ENCODE data around the gene YIF1A. TPM values are rescaled to one million over a fixed set of nuclear protein-coding genes. Genes with fewer than 3 reads are reported as not detected.
A peak's percentile ranks its signal among the peaks of the same experiment; 100 is the strongest.

The YIF1A gene
- total RNA-seq, 6 donors from 2014 or later, result 25.1 to 107 (median 68.2) TPM

GRCh38 chr11:66294626-66295620 lies 6.0 kb upstream of the YIF1A start:
- TF ChIP-seq POLR2AphosphoS5 (IDR thresholded peaks at IDR 0.05), result no peak
- TF ChIP-seq EP300 (IDR thresholded peaks at IDR 0.05), result no peak
- TF ChIP-seq CTCF (IDR thresholded peaks at IDR 0.05), result no peak
- TF ChIP-seq POLR2A (IDR thresholded peaks at IDR 0.05), result no peak
- Histone ChIP-seq H3K27me3 (peaks cover 0 to 35% (median 9%) of the 10 kb centered on the region in 4 donors), H3K4me1 (peaks cover 7 to 19% (median 8%) of the 10 kb centered on the region in 4 donors), H3K9me3 (no peaks in the 10 kb centered on the region), H3K27ac (no peak overlapping the region), H3K4me3 (no peak overlapping the region), H3K36me3 (no peaks in the 10 kb centered on the region)
- ATAC-seq (ENCODE audit: low FRiP score in 2 of 2), result no peak
- peak in 1 of 2 donors; percentile 84 for DNase-seq
- 83 to 90% methylated on average over 29 to 99 of the region's 123 CpGs for WGBS, 2 donors

DNA sequence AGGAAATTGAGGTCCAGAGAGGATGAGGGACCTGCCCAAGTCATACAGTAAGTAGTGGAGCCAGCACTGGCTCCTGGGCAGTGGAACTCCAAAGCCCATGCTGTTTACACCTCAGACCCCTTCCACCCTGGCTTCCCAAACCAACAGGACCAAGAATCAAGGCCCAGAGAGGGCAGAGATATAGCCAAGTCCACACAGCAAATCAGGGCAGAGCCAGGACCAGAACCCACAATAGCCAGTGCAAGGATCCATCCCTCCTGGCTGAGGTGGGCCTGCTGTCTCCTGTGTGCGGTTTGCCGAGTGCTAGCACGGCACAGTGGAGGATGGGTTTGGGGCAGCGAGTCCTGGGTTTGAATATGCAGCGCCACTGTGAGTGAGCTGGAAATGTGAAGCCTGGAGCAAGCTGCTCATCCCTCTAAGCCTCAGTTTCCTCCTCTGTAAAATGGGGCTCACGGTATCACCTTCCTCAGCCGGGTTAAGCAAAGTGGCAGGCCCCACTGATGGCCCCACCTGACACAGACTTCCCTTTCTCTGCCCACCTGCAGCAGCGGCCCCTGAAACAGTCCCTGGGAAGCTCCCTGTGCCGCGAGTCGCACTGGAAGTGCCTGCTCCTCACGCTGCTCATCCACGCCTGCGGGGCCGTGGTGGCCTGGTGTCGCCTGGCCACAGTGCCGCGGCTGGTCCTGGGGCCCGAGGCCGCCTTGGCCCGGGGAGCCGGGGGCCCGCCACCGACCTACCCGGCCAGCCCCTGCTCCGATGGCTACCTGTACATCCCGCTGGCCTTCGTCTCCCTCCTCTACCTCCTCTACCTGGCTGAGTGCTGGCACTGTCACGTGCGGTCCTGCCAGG lies 5.1 kb upstream of the YIF1A start:
- 83 to 87% methylated on average over 6 to 27 of the region's 30 CpGs for WGBS, 2 donors
- Histone ChIP-seq H3K4me3 (no peak overlapping the region), H3K36me3 (no peaks in the 10 kb centered on the region), H3K27ac (no peak overlapping the region), H3K4me1 (peaks cover 11 to 26% (median 14%) of the 10 kb centered on the region in 4 donors), H3K27me3 (peaks cover 0 to 35% (median 9%) of the 10 kb centered on the region in 4 donors), H3K9me3 (no peaks in the 10 kb centered on the region)
- TF ChIP-seq POLR2AphosphoS5 (IDR thresholded peaks at IDR 0.05) (no peak), CTCF (IDR thresholded peaks at IDR 0.05) (no peak), POLR2A (IDR thresholded peaks at IDR 0.05) (no peak), EP300 (IDR thresholded peaks at IDR 0.05) (no peak)
- ATAC-seq (ENCODE audit: low FRiP score in 2 of 2), result no peak
- no peak for DNase-seq

DNA sequence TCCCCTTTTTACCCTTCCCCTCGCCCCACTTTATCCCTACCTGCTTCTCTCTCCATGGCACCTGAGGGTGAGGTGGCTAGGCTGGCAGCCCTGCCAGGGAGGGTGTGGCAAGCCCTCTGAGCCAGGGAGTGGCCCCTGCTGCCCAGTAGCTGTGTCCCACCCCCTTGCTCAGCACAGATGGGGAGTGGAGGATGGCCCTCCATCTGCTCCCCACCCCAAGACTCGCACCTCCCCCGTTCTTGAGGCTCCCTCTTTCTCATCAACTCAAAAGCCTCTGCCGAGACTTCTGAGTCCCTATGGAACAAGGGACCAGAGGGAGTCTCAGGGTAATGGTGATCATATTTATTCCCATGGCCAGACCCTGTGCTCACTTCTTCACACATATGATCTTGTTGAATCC lies 4.4 kb upstream of the YIF1A start:
- Histone ChIP-seq H3K9me3 (no peaks in the 10 kb centered on the region), H3K27ac (no peak overlapping the region), H3K4me3 (no peak overlapping the region), H3K27me3 (peaks cover 0 to 35% (median 9%) of the 10 kb centered on the region in 4 donors), H3K4me1 (peaks cover 11 to 28% (median 14%) of the 10 kb centered on the region in 4 donors), H3K36me3 (no peaks in the 10 kb centered on the region)
- whole genome bisulfite sequencing, 2 donors, result 79 to 89% methylated on average over 4 of the region's 4 CpGs
- TF ChIP-seq CTCF (IDR thresholded peaks at IDR 0.05) (no peak), POLR2A (IDR thresholded peaks at IDR 0.05) (no peak)
- no peak for ATAC-seq (ENCODE audit: low FRiP score in 2 of 2)
- DNase-seq, result no peak

DNA sequence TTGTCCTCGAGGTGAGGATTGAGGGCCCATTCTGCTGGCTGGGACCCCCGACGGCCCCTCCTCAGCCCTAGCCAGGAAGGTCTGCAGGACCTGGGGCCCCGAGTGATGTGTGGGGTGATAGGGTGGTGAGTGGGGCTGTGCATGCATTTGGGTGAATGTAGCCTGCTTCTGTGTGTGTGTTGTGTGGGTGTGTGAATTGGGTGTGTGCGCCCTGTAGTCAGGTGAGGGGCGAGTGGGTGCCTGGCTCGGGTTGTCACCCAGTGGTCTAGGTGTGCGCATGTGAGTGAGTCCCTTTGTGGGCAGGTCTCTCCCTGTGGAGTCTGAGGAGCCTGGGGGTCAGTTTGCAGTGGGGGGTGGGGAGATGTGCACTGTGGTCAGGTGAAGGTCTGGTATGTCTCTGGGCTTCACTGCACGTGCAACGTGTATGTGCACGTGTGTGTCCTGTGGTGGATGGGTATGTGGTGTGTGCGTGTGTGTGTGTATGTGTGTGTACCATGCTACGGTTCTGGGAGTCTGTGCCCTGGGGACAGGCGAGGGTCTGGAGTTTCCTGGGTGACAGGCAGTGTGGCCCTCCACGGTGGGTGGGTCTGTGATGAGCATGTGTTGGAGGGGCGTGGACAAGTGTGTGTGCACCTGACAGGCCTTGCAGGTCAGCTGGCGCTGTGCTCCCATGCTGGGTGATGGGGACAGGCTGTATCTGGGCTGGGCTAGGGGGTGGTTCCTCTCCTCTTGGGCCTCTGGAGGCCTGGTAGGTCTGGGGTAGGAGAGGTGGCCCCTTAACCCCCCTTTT lies 3.8 kb upstream of the YIF1A start:
- peaks cover 16 to 35% (median 21%) of the 10 kb centered on the region in 4 donors for H3K4me1 ChIP-seq
- no peak for ATAC-seq (ENCODE audit: low FRiP score in 2 of 2)
- peaks cover 0 to 35% (median 9%) of the 10 kb centered on the region in 4 donors for H3K27me3 ChIP-seq
- H3K4me3 ChIP-seq, result no peak overlapping the region
- DNase-seq, result no peak
- WGBS, 2 donors, result 50 to 56% methylated on average over 7 to 13 of the region's 17 CpGs
- no peak for TF ChIP-seq CTCF (IDR thresholded peaks at IDR 0.05)
- no peak for TF ChIP-seq POLR2AphosphoS5 (IDR thresholded peaks at IDR 0.05)
- no peak for TF ChIP-seq EP300 (IDR thresholded peaks at IDR 0.05)
- no peak for TF ChIP-seq POLR2A (IDR thresholded peaks at IDR 0.05)
- no peak overlapping the region for H3K27ac ChIP-seq
- no peaks in the 10 kb centered on the region for H3K36me3 ChIP-seq
- no peaks in the 10 kb centered on the region for H3K9me3 ChIP-seq
